Peyer's patch (tissue), 4 donors: ENCODE results near the gene CD300E.

Source experiments
- CTCF ChIP-seq, 6 experiments: fragments of 450-650 bp in 4 of 6; fragments of 200-600 bp in 2 of 6; sonication (generic) in 1 of 6; IDR thresholded peaks; one replicate each; pipeline ENCODE4 v1.5.1; 2017 to 2019; ENCODE audit warnings: antibody characterized with exemption in 6 of 6, mild to moderate bottlenecking in 3 of 6, moderate library complexity in 1 of 6
- POLR2A ChIP-seq, 2 donors: fragments of 450-650 bp; IDR thresholded peaks; one replicate each; pipeline ENCODE4 v1.5.1; 2017; ENCODE audit warnings: antibody characterized with exemption in 2 of 2, mild to moderate bottlenecking in 2 of 2, moderate library complexity in 2 of 2

- TF ChIP-seq CTCF (IDR thresholded peaks at IDR 0.05) (no peak), POLR2A (IDR thresholded peaks at IDR 0.05) (no peak)
Observed at GRCh38 chr17:74569020-74570003, 54.2 kb downstream of the CD300E start.
